Lower leg skin (tissue), 4 donors: ENCODE results near the gene FOXP1. TPM values are rescaled to one million over a fixed set of nuclear protein-coding genes. Genes with fewer than 3 reads are reported as not detected.

Experiments
- DNase-seq, 2 donors: peaks; one replicate each; pipeline ENCODE4 v3.0.0-alpha.2; 2019; ENCODE audit warnings: low spot score in 2 of 2
- H3K4me3 ChIP-seq: fragments of 200-600 bp; sonication (generic); 2 replicates; pipeline ENCODE4 v1.5.1; 2017; ENCODE audit warnings: mild to moderate bottlenecking, low read depth; ENCODE audit not compliant: poor library complexity, severe bottlenecking
- POLR2A ChIP-seq, 2 donors: fragments of 450-650 bp; IDR thresholded peaks; one replicate each; pipeline ENCODE4 v1.6.1; 2016 to 2017; ENCODE audit warnings: antibody characterized with exemption in 2 of 2, mild to moderate bottlenecking in 1 of 2, moderate library complexity in 1 of 2
- WGBS, 2 donors: methylation state at CpG; one replicate each; pipeline ENCODE4 v1.1.5; 2018; 5-methylcytosine and 5-hydroxymethylcytosine counted together
- intact Hi-C: fragments of 100-400 bp; cut with DNase I; formaldehyde crosslinking; loops from one replicate; pipeline ENCODE4 v1.15.0; 2023; ENCODE audit warnings: low total_unique reads
- total RNA-seq, 4 donors: library from RNA; depleted of rRNA; stranded (reverse); fragments of >200 nt; gene quantifications; one replicate each; pipeline ENCODE4 v1.1.0, GENCODE V29; 2016
- TF ChIP-seq, protein P1 (sequence below), 3 donors: fragments of 450-650 bp; IDR thresholded peaks; one replicate each; pipeline ENCODE4 v1.5.1; 2016; ENCODE audit warnings: antibody characterized with exemption in 3 of 3, mild to moderate bottlenecking in 3 of 3, moderate library complexity in 2 of 3

FOXP1 gene
- total RNA-seq, 4 donors from 2014 or later: 46.6 to 66.6 (median 55.2) TPM

DNA sequence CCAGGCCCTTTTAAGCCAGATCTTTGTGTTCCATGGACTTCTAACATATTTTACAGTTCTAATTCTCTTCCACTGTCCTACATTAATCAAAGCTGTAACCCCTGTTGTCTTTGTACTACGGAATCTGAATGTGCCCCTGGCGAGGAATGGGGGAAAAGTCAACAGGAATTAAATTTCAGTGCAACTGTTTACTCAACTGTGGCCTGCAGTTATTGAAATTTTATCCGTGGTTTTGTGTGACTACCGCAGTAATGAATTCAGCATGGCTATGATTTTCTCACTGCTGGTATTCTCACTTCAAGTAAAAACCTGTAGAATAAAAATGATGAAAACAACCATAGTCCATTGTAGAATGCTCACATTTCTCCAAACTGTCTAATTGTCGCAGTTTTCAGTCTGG lies 388.0 kb downstream of the FOXP1 start:
- no peak overlapping the region for H3K4me3 ChIP-seq
- TF ChIP-seq, protein P1, sequence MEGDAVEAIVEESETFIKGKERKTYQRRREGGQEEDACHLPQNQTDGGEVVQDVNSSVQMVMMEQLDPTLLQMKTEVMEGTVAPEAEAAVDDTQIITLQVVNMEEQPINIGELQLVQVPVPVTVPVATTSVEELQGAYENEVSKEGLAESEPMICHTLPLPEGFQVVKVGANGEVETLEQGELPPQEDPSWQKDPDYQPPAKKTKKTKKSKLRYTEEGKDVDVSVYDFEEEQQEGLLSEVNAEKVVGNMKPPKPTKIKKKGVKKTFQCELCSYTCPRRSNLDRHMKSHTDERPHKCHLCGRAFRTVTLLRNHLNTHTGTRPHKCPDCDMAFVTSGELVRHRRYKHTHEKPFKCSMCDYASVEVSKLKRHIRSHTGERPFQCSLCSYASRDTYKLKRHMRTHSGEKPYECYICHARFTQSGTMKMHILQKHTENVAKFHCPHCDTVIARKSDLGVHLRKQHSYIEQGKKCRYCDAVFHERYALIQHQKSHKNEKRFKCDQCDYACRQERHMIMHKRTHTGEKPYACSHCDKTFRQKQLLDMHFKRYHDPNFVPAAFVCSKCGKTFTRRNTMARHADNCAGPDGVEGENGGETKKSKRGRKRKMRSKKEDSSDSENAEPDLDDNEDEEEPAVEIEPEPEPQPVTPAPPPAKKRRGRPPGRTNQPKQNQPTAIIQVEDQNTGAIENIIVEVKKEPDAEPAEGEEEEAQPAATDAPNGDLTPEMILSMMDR (IDR thresholded peaks at IDR 0.05): no peak
- no peak for TF ChIP-seq POLR2A (IDR thresholded peaks at IDR 0.05)
- intact Hi-C loops: no loop called here
- 80 to 85% methylated on average over 5 of the region's 5 CpGs for WGBS, 2 donors
- DNase-seq: no peak

DNA sequence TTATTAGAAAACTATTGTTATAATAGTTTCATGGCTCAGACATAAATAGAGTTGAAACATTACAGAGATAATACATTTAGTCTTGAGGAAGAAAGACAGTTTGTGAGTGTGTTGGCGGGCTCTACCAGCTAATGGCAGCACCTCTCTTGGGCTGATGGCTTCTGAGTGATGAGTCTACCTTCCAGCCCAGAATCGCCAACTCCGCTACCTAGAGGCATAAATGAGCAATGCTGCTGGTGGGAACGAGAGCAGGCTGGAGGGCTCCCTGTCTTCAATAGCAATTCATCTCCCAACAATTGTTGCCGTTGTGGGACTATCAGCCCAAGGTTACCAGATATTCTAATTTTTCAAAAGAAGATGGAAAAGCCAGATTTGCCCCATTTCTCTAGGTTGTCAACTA lies 388.7 kb downstream of the FOXP1 start:
- 96 to 99% methylated on average over 5 of the region's 5 CpGs for WGBS, 2 donors
- no peak for TF ChIP-seq POLR2A (IDR thresholded peaks at IDR 0.05)
- TF ChIP-seq, protein P1 (IDR thresholded peaks at IDR 0.05): no peak
- no peak for DNase-seq
- H3K4me3 ChIP-seq: no peak overlapping the region
- intact Hi-C loops: no loop called here

DNA sequence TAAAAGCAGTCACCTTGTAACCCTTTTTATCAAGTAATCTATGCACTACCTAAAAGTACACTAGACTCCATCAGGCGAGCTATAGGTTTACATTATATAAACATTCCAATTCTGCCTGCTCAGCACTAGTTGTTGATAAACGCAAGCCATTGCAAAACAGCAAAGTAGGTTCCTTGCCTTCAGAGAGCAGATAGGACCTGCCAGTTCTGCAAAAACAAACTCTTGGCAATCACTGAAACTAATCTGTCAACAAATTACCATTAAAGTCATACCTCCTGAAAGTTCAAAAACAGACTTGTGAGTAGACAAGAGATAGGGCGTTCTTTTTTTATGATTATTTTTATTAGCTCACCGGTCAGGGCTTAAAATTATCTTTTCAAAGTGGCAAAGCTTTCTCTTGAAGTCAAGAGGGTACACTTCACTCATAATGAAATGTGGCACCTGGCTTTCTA lies 392.5 kb downstream of the FOXP1 start:
- 84% methylated on average over 4 of the region's 4 CpGs for WGBS, 2 donors
- TF ChIP-seq POLR2A (IDR thresholded peaks at IDR 0.05): no peak
- TF ChIP-seq, protein P1 (IDR thresholded peaks at IDR 0.05): no peak
- intact Hi-C loops: no loop called here
- H3K4me3 ChIP-seq: no peak overlapping the region
- no peak for DNase-seq

DNA sequence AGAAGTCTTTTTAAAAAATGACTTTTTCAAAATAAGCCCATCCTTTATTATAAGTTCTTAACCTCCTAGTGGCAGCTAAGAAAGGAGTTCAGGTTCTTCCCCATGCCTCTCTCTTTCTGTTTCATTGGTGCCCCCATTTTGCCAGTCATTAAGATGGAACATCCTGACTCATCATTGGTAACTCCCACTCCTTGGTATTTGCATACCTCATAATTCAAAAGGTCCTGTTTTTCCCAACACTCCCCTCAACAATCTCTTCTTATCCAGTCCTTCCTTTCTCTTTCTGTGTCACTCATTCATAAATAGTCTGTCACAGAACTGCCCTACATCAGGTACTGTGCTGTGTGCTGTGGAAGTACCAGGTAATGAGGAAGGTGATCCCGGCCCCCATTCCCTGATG lies 394.0 kb downstream of the FOXP1 start:
- no peak overlapping the region for H3K4me3 ChIP-seq
- TF ChIP-seq POLR2A (IDR thresholded peaks at IDR 0.05): no peak
- TF ChIP-seq, protein P1 (IDR thresholded peaks at IDR 0.05): no peak
- WGBS, 2 donors: 100% methylated on average over 1 of the region's 1 CpG
- intact Hi-C loops: no loop called here
- no peak for DNase-seq

DNA sequence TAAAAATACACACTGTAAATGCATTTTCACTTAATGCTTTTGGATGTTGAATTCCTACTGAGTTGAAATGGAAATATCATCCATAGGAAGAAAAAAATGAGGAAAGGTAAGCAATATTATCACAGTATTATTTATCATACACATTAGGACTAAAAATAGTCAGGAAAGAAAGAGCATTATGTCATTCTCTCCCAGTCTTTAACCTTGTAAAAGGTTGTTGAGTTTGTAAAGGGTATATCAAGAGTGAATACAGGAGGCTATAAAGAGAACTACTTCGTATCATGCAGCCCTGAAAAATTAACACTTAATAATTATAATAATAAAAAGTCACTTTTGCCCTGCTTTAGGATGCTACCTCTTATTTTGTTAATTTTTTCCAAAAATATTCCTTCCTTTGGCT lies 395.8 kb downstream of the FOXP1 start:
- no peak for DNase-seq
- intact Hi-C loops: no loop called here
- 91 to 94% methylated on average over 1 of the region's 1 CpG for WGBS, 2 donors
- H3K4me3 ChIP-seq: no peak overlapping the region
- TF ChIP-seq, protein P1 (IDR thresholded peaks at IDR 0.05): no peak
- TF ChIP-seq POLR2A (IDR thresholded peaks at IDR 0.05): no peak

DNA sequence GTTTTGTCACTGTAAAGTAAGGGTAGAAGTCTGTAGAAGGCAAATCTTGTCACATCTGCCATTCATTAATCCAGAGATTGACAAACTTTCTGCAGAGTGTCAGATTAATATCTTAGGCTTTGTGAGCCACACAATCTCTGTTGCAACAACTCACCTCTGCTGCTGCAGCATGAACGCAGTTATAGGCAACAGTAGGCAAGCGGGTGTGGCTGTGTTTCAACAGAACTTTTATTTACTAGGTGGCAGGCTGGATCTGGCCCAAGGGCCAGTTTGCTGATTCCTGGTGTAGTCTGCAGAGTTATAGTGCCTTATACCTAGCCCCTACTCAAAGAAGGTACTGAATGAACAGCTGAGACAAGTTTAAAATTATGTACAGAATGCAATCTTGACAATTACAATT lies 396.7 kb downstream of the FOXP1 start:
- TF ChIP-seq POLR2A (IDR thresholded peaks at IDR 0.05): no peak
- TF ChIP-seq, protein P1 (IDR thresholded peaks at IDR 0.05): no peak
- WGBS, 2 donors: 74 to 75% methylated on average over 2 of the region's 2 CpGs
- DNase-seq: no peak

More for the DNA sequence above, 396.7 kb downstream of the FOXP1 start:
- no peak overlapping the region for H3K4me3 ChIP-seq
- intact Hi-C loops: no loop called here
